OCI-LY7 (cell line): ENCODE data around the gene TRPM3. TPM values are rescaled to one million over a fixed set of nuclear protein-coding genes. Genes with fewer than 3 reads are reported as not detected.

Experiments
- BruUV-seq: library from RNA; stranded (reverse); fragments of 400-500 nt; replicated peaks from 2 replicates; lab custom pipeline; 2021; lab: Mats Ljungman, UMichigan
- CTCF ChIA-PET: fragments of 300-600 bp; sonication (Branson Sonifier 250); formaldehyde crosslinking; loops from one replicate; lab custom pipeline; 2022; ENCODE audit warnings: antibody characterized with exemption; ENCODE audit not compliant: unreplicated experiment; lab: Charles Lee
- POLR2A ChIA-PET: fragments of 300-600 bp; sonication (Branson Sonifier 250); formaldehyde crosslinking; loops from one replicate; lab custom pipeline; 2022; ENCODE audit warnings: antibody characterized with exemption; lab: Charles Lee
- DNase-seq: peaks from one replicate; pipeline ENCODE4 v3.0.0-alpha.2; 2015; ENCODE audit warnings: low spot score
- H2AFZ ChIP-seq: fragments of 200-600 bp; sonication (generic), shearing (Covaris generic); 2 replicates; pipeline ENCODE4 v1.6.1; 2014; ENCODE audit warnings: mild to moderate bottlenecking, antibody characterized with exemption, low read length, moderate library complexity
- H3K27ac ChIP-seq: fragments of 200-600 bp; sonication (generic); 2 replicates; pipeline ENCODE4 v1.5.1; 2014; ENCODE audit warnings: mixed run types, low read depth, mild to moderate bottlenecking, moderate library complexity, low read length, inconsistent platforms; ENCODE audit not compliant: poor library complexity, severe bottlenecking
- H3K36me3 ChIP-seq: fragments of 200-600 bp; sonication (generic); 2 replicates; pipeline ENCODE4 v1.6.1; 2014; ENCODE audit warnings: mild to moderate bottlenecking, antibody characterized with exemption, low read length, moderate library complexity, mixed read lengths; ENCODE audit not compliant: insufficient read depth
- H3K4me1 ChIP-seq: fragments of 200-600 bp; sonication (generic); 2 replicates; pipeline ENCODE4 v1.5.1; 2014; ENCODE audit warnings: mild to moderate bottlenecking, low read length; ENCODE audit not compliant: insufficient read depth, poor library complexity, severe bottlenecking
- H3K4me2 ChIP-seq: fragments of 200-600 bp; sonication (generic); 2 replicates; pipeline ENCODE4 v1.6.1; 2014; ENCODE audit warnings: mild to moderate bottlenecking, low read length
- H3K4me3 ChIP-seq: fragments of 200-600 bp; sonication (generic); 2 replicates; pipeline ENCODE4 v1.5.1; 2014; ENCODE audit warnings: mild to moderate bottlenecking, low read depth, low read length; ENCODE audit not compliant: poor library complexity, severe bottlenecking
- H3K79me2 ChIP-seq: fragments of 200-600 bp; sonication (generic); 2 replicates; pipeline ENCODE4 v1.6.1; 2016; ENCODE audit warnings: low read depth, mild to moderate bottlenecking, low read length, moderate library complexity, mixed read lengths; ENCODE audit not compliant: insufficient read depth
- H3K9me2 ChIP-seq: fragments of 200-600 bp; sonication (generic); 2 replicates; pipeline ENCODE4 v1.6.1; 2016; ENCODE audit warnings: mild to moderate bottlenecking, low read length, mixed read lengths; ENCODE audit not compliant: insufficient read depth
- H3K9me3 ChIP-seq: fragments of 200-600 bp; sonication (generic); 2 replicates; pipeline ENCODE4 v1.6.1; 2014; ENCODE audit warnings: mild to moderate bottlenecking, mixed run types, low read length, mixed read lengths
- H4K20me1 ChIP-seq: fragments of 200-600 bp; sonication (generic); 2 replicates; pipeline ENCODE4 v1.6.1; 2014; ENCODE audit warnings: mild to moderate bottlenecking, antibody characterized with exemption, low read length, moderate library complexity, mixed read lengths; ENCODE audit not compliant: insufficient read depth
- CTCF ChIP-seq: fragments of 200-600 bp; sonication (generic); conservative IDR thresholded peaks from 2 replicates; pipeline ENCODE4 v1.5.1; 2014; ENCODE audit warnings: mild to moderate bottlenecking, antibody characterized with exemption, low read length, moderate library complexity, mixed read lengths
- EZH2phosphoT487 ChIP-seq: fragments of 200-600 bp; sonication (generic); IDR thresholded peaks from 2 replicates; pipeline ENCODE4 v1.6.1; 2018; ENCODE audit warnings: low read depth, borderline replicate concordance, mild to moderate bottlenecking, mixed run types, antibody characterized with exemption, low read length, moderate library complexity, mixed read lengths
- intact Hi-C: fragments of 100-400 bp; cut with micrococcal nuclease; formaldehyde crosslinking; loops from one replicate; pipeline ENCODE4 v1.10.0; 2022; ENCODE audit not compliant: unreplicated experiment
- total RNA-seq, 2 experiments: library from RNA; depleted of rRNA in 1 of 2; stranded (reverse); fragments of >200 nt in 1 of 2; shearing (Covaris generic) in 1 of 2; gene quantifications; 2 replicates each; pipeline ENCODE4 v1.2.3, GENCODE V29; 2014 to 2022

TRPM3 gene
- total RNA-seq, 2 experiments from 2014 or later: not detected

DNA sequence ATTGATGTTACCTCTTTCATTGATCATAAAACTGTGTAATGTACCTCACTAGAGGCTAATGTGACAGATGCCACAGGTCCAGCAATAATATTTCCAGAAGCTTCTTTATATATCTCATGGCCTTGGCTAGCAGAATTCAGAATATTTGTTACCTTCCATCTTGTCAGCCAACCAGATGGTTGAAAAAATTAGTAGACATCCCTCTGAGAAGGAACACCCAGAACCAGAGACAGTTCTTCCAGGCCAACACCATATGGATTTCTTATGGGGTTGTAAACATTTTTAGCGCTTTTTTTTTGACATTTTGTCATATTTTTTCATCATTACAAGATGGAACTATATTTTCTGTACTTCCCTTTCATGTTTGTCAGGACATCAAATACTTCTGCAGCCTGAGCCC, 428.2 kb downstream of the TRPM3 start:
- Histone ChIP-seq H3K79me2 (no peaks in the 10 kb centered on the region), H3K9me3 (no peaks in the 10 kb centered on the region), H4K20me1 (no peaks in the 10 kb centered on the region), H3K4me2 (no peak overlapping the region), H3K9me2 (no peaks in the 10 kb centered on the region), H3K36me3 (no peaks in the 10 kb centered on the region), H3K4me3 (no peak overlapping the region), H2AFZ (no peak overlapping the region), H3K4me1 (no peaks in the 10 kb centered on the region), H3K27ac (no peak overlapping the region)
- DNase-seq: no peak
- intact Hi-C loops: no loop called here
- ChIA-PET CTCF (no interaction called here), POLR2A (no interaction called here)
- no peak for TF ChIP-seq EZH2phosphoT487
- TF ChIP-seq CTCF: no peak
- BruUV-seq: no TSS peak

GRCh38 chr9:70692431-70692830, 429.0 kb downstream of the TRPM3 start:
- TF ChIP-seq EZH2phosphoT487 (no peak), CTCF (no peak)
- POLR2A ChIA-PET: no interaction called here

GRCh38 chr9:70688704-70689103, 432.7 kb downstream of the TRPM3 start:
- Histone ChIP-seq H3K4me3 (no peak overlapping the region), H3K9me2 (no peaks in the 10 kb centered on the region), H3K36me3 (no peaks in the 10 kb centered on the region), H3K9me3 (no peaks in the 10 kb centered on the region), H4K20me1 (no peaks in the 10 kb centered on the region), H3K79me2 (no peaks in the 10 kb centered on the region), H3K4me1 (no peaks in the 10 kb centered on the region), H2AFZ (no peak overlapping the region), H3K4me2 (no peak overlapping the region), H3K27ac (no peak overlapping the region)
- CTCF ChIA-PET: no interaction called here
- intact Hi-C loops: no loop called here
- no TSS peak for BruUV-seq
- TF ChIP-seq EZH2phosphoT487: no peak
- TF ChIP-seq CTCF: no peak
- POLR2A ChIA-PET: no interaction called here
- DNase-seq: no peak

More at GRCh38 chr9:70692431-70692830, 429.0 kb downstream of the TRPM3 start:
- intact Hi-C loops: no loop called here
- H2AFZ ChIP-seq: no peak overlapping the region
- no peaks in the 10 kb centered on the region for H3K9me3 ChIP-seq
- no peaks in the 10 kb centered on the region for H3K79me2 ChIP-seq
- BruUV-seq: no TSS peak
- H3K27ac ChIP-seq: no peak overlapping the region
- no peaks in the 10 kb centered on the region for H3K4me1 ChIP-seq
- H3K4me3 ChIP-seq: no peak overlapping the region
- CTCF ChIA-PET: no interaction called here
- no peaks in the 10 kb centered on the region for H3K9me2 ChIP-seq
- no peaks in the 10 kb centered on the region for H3K36me3 ChIP-seq
- no peak for DNase-seq
- no peak overlapping the region for H3K4me2 ChIP-seq
- H4K20me1 ChIP-seq: no peaks in the 10 kb centered on the region
